Peyer's patch (tissue), 4 donors: ENCODE measurements around the gene OLA1.

Source experiments
- CTCF ChIP-seq, 6 experiments: fragments of 450-650 bp in 4 of 6; fragments of 200-600 bp in 2 of 6; sonication (generic) in 1 of 6; IDR thresholded peaks; one replicate each; pipeline ENCODE4 v1.5.1; 2017 to 2019; ENCODE audit warnings: antibody characterized with exemption in 6 of 6, mild to moderate bottlenecking in 3 of 6, moderate library complexity in 1 of 6
- POLR2A ChIP-seq, 2 donors: fragments of 450-650 bp; IDR thresholded peaks; one replicate each; pipeline ENCODE4 v1.5.1; 2017; ENCODE audit warnings: antibody characterized with exemption in 2 of 2, mild to moderate bottlenecking in 2 of 2, moderate library complexity in 2 of 2

DNA sequence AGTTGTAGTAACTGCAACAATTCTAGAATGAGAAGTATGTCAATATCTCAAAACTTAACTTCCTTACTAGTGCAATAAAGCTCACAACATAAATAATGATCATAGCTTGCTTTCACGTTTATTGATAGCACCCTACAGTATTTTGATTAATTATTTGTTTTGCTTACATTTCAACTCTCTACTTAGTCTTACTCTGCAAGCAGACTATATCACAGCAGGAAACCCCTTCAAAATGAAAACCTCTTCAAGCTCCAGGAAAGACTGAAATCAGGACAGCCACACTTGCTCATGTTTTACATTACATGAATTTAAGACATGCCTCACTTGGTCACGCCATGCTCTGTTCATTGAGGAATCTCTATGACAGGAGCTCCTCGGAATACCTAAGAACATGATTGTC, 3.3 kb downstream of the OLA1 start:
- TF ChIP-seq CTCF (IDR thresholded peaks at IDR 0.05) (no peak), POLR2A (IDR thresholded peaks at IDR 0.05) (no peak)
